Measurements from ENCODE around the gene OTUD3.
A peak's percentile ranks its signal among the peaks of the same experiment; 100 is the strongest.

OTUD3 gene

GRCh38 chr1:19882111-19883071 lies at the start of gene OTUD3:
OTUD3 (plus strand) TSS chr1:19882395; CDS start chr1:19882514, 119 bp downstream.
- Histone ChIP-seq H3K27ac (peak within 1 kb of the TSS; percentile 85 to 86), H3K4me3 (peak within 1 kb of the TSS; percentile 77)
- TF ChIP-seq CTCF (IDR thresholded peaks at IDR 0.05) = peak; percentile 90
- peak; percentile 95 for DNase-seq (ENCODE audit: low spot score)

GRCh38 chr1:19835578-19835977 lies 46.6 kb upstream of the OTUD3 start:
- TF ChIP-seq CTCF (IDR thresholded peaks at IDR 0.05) = no peak
- Histone ChIP-seq H3K27ac (no peak overlapping the region), H3K4me3 (no peak overlapping the region)
- no peak for DNase-seq (ENCODE audit: low spot score)

- DNase-seq (ENCODE audit: low spot score) = no peak
- TF ChIP-seq CTCF (IDR thresholded peaks at IDR 0.05) = no peak
- no peak overlapping the region for H3K27ac ChIP-seq
- no peak overlapping the region for H3K4me3 ChIP-seq
Measured at GRCh38 chr1:19837866-19838265, 44.3 kb upstream of the OTUD3 start.

- no peak for TF ChIP-seq CTCF (IDR thresholded peaks at IDR 0.05)
- H3K27ac ChIP-seq = no peak overlapping the region
- no peak overlapping the region for H3K4me3 ChIP-seq
- no peak for DNase-seq (ENCODE audit: low spot score)
Measured at GRCh38 chr1:19840228-19840627, 42.0 kb upstream of the OTUD3 start.

- no peak for DNase-seq (ENCODE audit: low spot score)
- no peak for TF ChIP-seq CTCF (IDR thresholded peaks at IDR 0.05)
- Histone ChIP-seq H3K27ac (no peak overlapping the region), H3K4me3 (no peak overlapping the region)
Measured at GRCh38 chr1:19844731-19845495, 37.3 kb upstream of the OTUD3 start.

- TF ChIP-seq CTCF (IDR thresholded peaks at IDR 0.05) = no peak
- Histone ChIP-seq H3K27ac (no peak overlapping the region), H3K4me3 (no peak overlapping the region)
- no peak for DNase-seq (ENCODE audit: low spot score)
Measured at GRCh38 chr1:19845555-19845954, 36.6 kb upstream of the OTUD3 start.

Data from coronary artery (tissue), 2 donors.